Measurements from ENCODE around the gene DOCK3. TPM values are rescaled to one million over a fixed set of nuclear protein-coding genes. Genes with fewer than 3 reads are reported as not detected.

The DOCK3 gene
- total RNA-seq, 2 experiments from 2014 or later, result 0.93 to 1.1 TPM

DNA sequence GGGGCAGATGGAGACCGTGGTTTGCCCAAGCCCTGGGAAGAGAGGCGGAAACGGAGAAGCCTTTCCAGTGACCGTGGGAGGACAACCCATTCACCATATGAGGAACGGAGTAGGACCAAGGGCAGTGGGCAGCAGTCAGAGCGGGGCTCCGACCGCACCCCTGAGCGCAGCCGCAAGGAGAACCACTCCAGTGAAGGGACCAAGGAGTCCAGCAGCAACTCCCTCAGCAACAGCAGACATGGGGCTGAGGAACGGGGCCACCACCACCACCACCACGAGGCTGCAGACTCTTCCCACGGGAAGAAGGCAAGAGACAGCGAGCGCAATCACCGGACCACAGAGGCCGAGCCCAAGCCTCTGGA lies 718.4 kb downstream of the DOCK3 start:
- CTCF ChIA-PET, result no interaction called here
- Mint-ChIP-seq H3K9me3 (no peaks in the 10 kb centered on the region), H3K36me3 (ENCODE audit: low read depth) (peaks cover 65% of the 10 kb centered on the region), H3K27me3 (no peaks in the 10 kb centered on the region), H3K27ac (peak overlapping the region; percentile 85), H3K4me1 (ENCODE audit: low read depth) (peaks cover 64% of the 10 kb centered on the region), H3K4me3 (peak overlapping the region; percentile 80)
- no peak overlapping the region for H3K4me3 ChIP-seq (ENCODE audit: low read length)
- TF ChIP-seq, protein P1, sequence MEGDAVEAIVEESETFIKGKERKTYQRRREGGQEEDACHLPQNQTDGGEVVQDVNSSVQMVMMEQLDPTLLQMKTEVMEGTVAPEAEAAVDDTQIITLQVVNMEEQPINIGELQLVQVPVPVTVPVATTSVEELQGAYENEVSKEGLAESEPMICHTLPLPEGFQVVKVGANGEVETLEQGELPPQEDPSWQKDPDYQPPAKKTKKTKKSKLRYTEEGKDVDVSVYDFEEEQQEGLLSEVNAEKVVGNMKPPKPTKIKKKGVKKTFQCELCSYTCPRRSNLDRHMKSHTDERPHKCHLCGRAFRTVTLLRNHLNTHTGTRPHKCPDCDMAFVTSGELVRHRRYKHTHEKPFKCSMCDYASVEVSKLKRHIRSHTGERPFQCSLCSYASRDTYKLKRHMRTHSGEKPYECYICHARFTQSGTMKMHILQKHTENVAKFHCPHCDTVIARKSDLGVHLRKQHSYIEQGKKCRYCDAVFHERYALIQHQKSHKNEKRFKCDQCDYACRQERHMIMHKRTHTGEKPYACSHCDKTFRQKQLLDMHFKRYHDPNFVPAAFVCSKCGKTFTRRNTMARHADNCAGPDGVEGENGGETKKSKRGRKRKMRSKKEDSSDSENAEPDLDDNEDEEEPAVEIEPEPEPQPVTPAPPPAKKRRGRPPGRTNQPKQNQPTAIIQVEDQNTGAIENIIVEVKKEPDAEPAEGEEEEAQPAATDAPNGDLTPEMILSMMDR (IDR thresholded peaks at IDR 0.05), result no peak
- no peak for ATAC-seq (ENCODE audit: poor library complexity)
- peaks cover 73% of the 10 kb centered on the region for H3K36me3 ChIP-seq (ENCODE audit: insufficient read depth, low read length)
- peak overlapping the region in 1 of 2 donors; percentile 17 for H3K27ac ChIP-seq (ENCODE audit: low read depth in 1 of 2, low read length in 2 of 2)
- no peak for DNase-seq
- no peaks in the 10 kb centered on the region for H3K27me3 ChIP-seq (ENCODE audit: control insufficient read depth in 1 of 2, insufficient read depth in 2 of 2, low read length in 2 of 2)
- intact Hi-C loops (cut with DNase I, micrococcal nuclease), result loop anchor here in 1 of 2 experiments (5.0 to 10.0 kb wide), 3 partner anchors 144 to 1041 kb away; partner anchors contain the start of genes CYB561D2, NPRL2, POC1A and RAD54L2
- peaks cover 0 to 8% of the 10 kb centered on the region in 2 experiments for H3K9me3 ChIP-seq (ENCODE audit: control insufficient read depth in 1 of 2, insufficient read depth in 1 of 2, low read length in 2 of 2)
- H3K4me1 ChIP-seq (ENCODE audit: insufficient read depth, low read length), result peaks cover 83% of the 10 kb centered on the region
- POLR2A ChIA-PET, result interaction anchor here (1.3 to 3.3 kb wide), 3 partner anchors 8 to 106 kb away, joined by 3 to 17 read pairs (median 13); partner anchors contain the start of genes DCAF1 and MANF

DNA sequence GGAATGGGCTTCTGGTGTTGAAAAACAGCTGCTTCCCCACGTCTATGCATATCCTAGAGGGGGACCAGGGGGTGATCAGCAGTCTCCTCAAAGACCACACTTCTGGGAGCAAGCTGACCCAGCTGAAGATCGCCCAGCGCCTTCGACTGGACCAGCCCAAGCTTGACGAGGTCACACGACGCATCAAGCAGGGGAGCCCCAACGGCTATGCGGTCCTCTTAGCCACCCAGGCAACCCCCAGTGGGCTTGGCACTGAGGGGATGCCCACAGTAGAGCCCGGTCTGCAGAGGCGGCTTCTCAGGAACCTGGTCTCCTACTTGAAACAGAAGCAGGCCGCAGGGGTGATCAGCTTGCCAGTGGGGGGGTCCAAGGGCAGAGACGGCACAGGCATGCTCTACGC lies 718.8 kb downstream of the DOCK3 start:
- peaks cover 64% of the 10 kb centered on the region for H3K36me3 Mint-ChIP-seq (ENCODE audit: low read depth)
- Histone ChIP-seq H3K27me3 (ENCODE audit: control insufficient read depth in 1 of 2, insufficient read depth in 2 of 2, low read length in 2 of 2) (no peaks in the 10 kb centered on the region), H3K4me3 (ENCODE audit: low read length) (no peak overlapping the region), H3K9me3 (ENCODE audit: control insufficient read depth in 1 of 2, insufficient read depth in 1 of 2, low read length in 2 of 2) (peaks cover 0 to 8% of the 10 kb centered on the region in 2 experiments), H3K4me1 (ENCODE audit: insufficient read depth, low read length) (peaks cover 80% of the 10 kb centered on the region), H3K36me3 (ENCODE audit: insufficient read depth, low read length) (peaks cover 73% of the 10 kb centered on the region), H3K27ac (ENCODE audit: low read depth in 1 of 2, low read length in 2 of 2) (peak overlapping the region in 1 of 2 donors; percentile 17)
- ChIA-PET POLR2A (interaction anchor here (1.3 to 3.3 kb wide), 3 partner anchors 9 to 106 kb away, joined by 3 to 17 read pairs (median 13); partner anchors contain the start of genes DCAF1 and MANF), CTCF (no interaction called here)
- peak overlapping the region; percentile 85 for H3K27ac Mint-ChIP-seq
- peak overlapping the region; percentile 80 for H3K4me3 Mint-ChIP-seq
- ATAC-seq (ENCODE audit: poor library complexity) (no peak), DNase-seq (peak in 1 of 14 experiments; percentile 31)
- TF ChIP-seq, protein P1 (IDR thresholded peaks at IDR 0.05), result no peak
- intact Hi-C loops (cut with DNase I, micrococcal nuclease), result loop anchor here in 1 of 2 experiments (5.0 to 10.0 kb wide), 3 partner anchors 144 to 1041 kb away; partner anchors contain the start of genes CYB561D2, NPRL2, POC1A and RAD54L2
- peaks cover 59% of the 10 kb centered on the region for H3K4me1 Mint-ChIP-seq (ENCODE audit: low read depth)
- H3K27me3 Mint-ChIP-seq, result no peaks in the 10 kb centered on the region
- no peaks in the 10 kb centered on the region for H3K9me3 Mint-ChIP-seq

DNA sequence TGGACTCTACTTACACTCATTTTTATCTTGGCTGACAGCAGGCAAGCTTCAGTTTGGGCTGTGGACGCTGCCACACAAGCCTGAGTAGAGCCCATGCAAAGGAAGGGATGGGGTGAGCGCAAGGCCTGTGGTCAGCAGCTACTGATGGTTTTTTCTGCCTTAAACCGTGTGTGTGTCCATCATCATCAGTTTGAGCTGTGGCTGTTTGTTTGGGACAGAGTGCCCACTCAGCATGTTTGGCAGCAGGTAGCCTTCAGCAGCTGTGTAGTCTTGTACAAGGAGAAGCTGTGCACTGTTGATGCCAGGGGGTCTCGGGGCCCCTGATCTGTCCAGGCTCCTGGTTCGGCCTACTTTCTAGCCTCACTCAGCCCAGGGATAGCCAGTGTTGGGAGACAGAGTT lies 719.8 kb downstream of the DOCK3 start:
- peak overlapping the region; percentile 80 for H3K4me3 Mint-ChIP-seq
- DNase-seq, result peak in 1 of 14 experiments; percentile 11

More for the DNA sequence above, 719.8 kb downstream of the DOCK3 start:
- Mint-ChIP-seq H3K4me1 (ENCODE audit: low read depth) (peaks cover 51% of the 10 kb centered on the region), H3K27ac (peak overlapping the region; percentile 85), H3K36me3 (ENCODE audit: low read depth) (peaks cover 62% of the 10 kb centered on the region), H3K27me3 (no peaks in the 10 kb centered on the region), H3K9me3 (no peaks in the 10 kb centered on the region)
- CTCF ChIA-PET, result interaction anchor here (1.0 kb wide), 1 partner anchor 778 kb away, joined by 3 read pairs; the partner anchor contains the start of gene MAPKAPK3
- Histone ChIP-seq H3K9me3 (ENCODE audit: control insufficient read depth in 1 of 2, insufficient read depth in 1 of 2, low read length in 2 of 2) (peaks cover 0 to 8% of the 10 kb centered on the region in 2 experiments), H3K36me3 (ENCODE audit: insufficient read depth, low read length) (peaks cover 74% of the 10 kb centered on the region), H3K4me3 (ENCODE audit: low read length) (no peak overlapping the region), H3K4me1 (ENCODE audit: insufficient read depth, low read length) (peaks cover 73% of the 10 kb centered on the region), H3K27ac (ENCODE audit: low read depth in 1 of 2, low read length in 2 of 2) (no peak overlapping the region), H3K27me3 (ENCODE audit: control insufficient read depth in 1 of 2, insufficient read depth in 2 of 2, low read length in 2 of 2) (no peaks in the 10 kb centered on the region)
- TF ChIP-seq, protein P1 (IDR thresholded peaks at IDR 0.05), result no peak
- intact Hi-C loops (cut with DNase I, micrococcal nuclease), result loop anchor here in 1 of 2 experiments (5.0 to 10.0 kb wide), 3 partner anchors 143 to 1042 kb away; partner anchors contain the start of genes CYB561D2, NPRL2, POC1A and RAD54L2
- no peak for ATAC-seq (ENCODE audit: poor library complexity)
- POLR2A ChIA-PET, result interaction anchor here (0.6 to 3.3 kb wide), 3 partner anchors 10 to 775 kb away, joined by 3 to 17 read pairs (median 13); partner anchors contain the start of genes DCAF1 and MANF
